HUES64 (cell line): ENCODE measurements around the gene GTF2IRD2.
"Not testable (repeated sequence)": the region's sequence is repeated elsewhere in the genome, so short reads cannot be mapped to it uniquely, and the experiment has no call there.

Experiments used
- H3K27ac ChIP-seq: 2 replicates; pipeline ENCODE4 v1.7.0; 2013; ENCODE audit warnings: low read depth, low read length, inconsistent platforms
- H3K27me3 ChIP-seq: 2 replicates; pipeline ENCODE4 v1.6.1; 2013; ENCODE audit warnings: mild to moderate bottlenecking, low read length; ENCODE audit not compliant: insufficient read depth
- H3K36me3 ChIP-seq: 2 replicates; pipeline ENCODE4 v1.6.1; 2013; ENCODE audit warnings: mild to moderate bottlenecking, low read length; ENCODE audit not compliant: insufficient read depth
- H3K4me1 ChIP-seq: 2 replicates; pipeline ENCODE4 v1.6.1; 2013; ENCODE audit warnings: mild to moderate bottlenecking, low read length, moderate library complexity; ENCODE audit not compliant: insufficient read depth
- H3K4me3 ChIP-seq: 2 replicates; pipeline ENCODE4 v1.5.1; 2013; ENCODE audit warnings: mild to moderate bottlenecking, low read length, moderate library complexity
- H3K9ac ChIP-seq: 2 replicates; pipeline ENCODE4 v1.6.1; 2013; ENCODE audit warnings: mild to moderate bottlenecking, low read depth, low read length
- H3K9me3 ChIP-seq: 2 replicates; pipeline ENCODE4 v1.6.1; 2013; ENCODE audit warnings: low read depth, low read length; ENCODE audit not compliant: insufficient read depth
- WGBS: fragments of 150-250, 120-280 bp; methylation state at CpG from one replicate; pipeline ENCODE4 v1.1.7; 2013; ENCODE audit warnings: missing lambda C conversion rate; 5-methylcytosine and 5-hydroxymethylcytosine counted together

Gene GTF2IRD2

GRCh38 chr7:74779053-74779452, 72.4 kb downstream of the GTF2IRD2 start:
- not testable (repeated sequence) for H3K4me3 ChIP-seq, H3K27ac ChIP-seq, H3K36me3 ChIP-seq, H3K9me3 ChIP-seq, H3K4me1 ChIP-seq, H3K27me3 ChIP-seq, H3K9ac ChIP-seq
- WGBS, result 89% methylated on average over 4 of the region's 17 CpGs

GRCh38 chr7:74775111-74775510, 76.3 kb downstream of the GTF2IRD2 start:
- H3K9me3 ChIP-seq, H3K27me3 ChIP-seq, H3K36me3 ChIP-seq, H3K9ac ChIP-seq, H3K4me1 ChIP-seq, H3K4me3 ChIP-seq, H3K27ac ChIP-seq: not testable (repeated sequence)
- WGBS, result no CpG with 5 or more reads among the region's 6 CpGs

- not testable (repeated sequence) for H3K9me3 ChIP-seq, H3K36me3 ChIP-seq, H3K4me3 ChIP-seq, H3K27me3 ChIP-seq, H3K27ac ChIP-seq, H3K9ac ChIP-seq, H3K4me1 ChIP-seq
- no CpG with 5 or more reads among the region's 21 CpGs for WGBS
These were observed 77.3 kb downstream of the GTF2IRD2 start, which contains the start of gene NCF1 for GRCh38 chr7:74773760-74774750. NCF1 (plus strand) TSS chr7:74774011; CDS start chr7:74774032, 21 bp downstream.

- H3K9me3 ChIP-seq, H3K4me3 ChIP-seq, H3K36me3 ChIP-seq, H3K27me3 ChIP-seq, H3K27ac ChIP-seq, H3K9ac ChIP-seq, H3K4me1 ChIP-seq: not testable (repeated sequence)
- 94% methylated on average over 6 of the region's 6 CpGs for WGBS
These were observed 79.3 kb downstream of the GTF2IRD2 start for GRCh38 chr7:74772093-74772492.

- not testable (repeated sequence) for H3K4me3 ChIP-seq, H3K9me3 ChIP-seq, H3K36me3 ChIP-seq, H3K9ac ChIP-seq, H3K27ac ChIP-seq, H3K27me3 ChIP-seq, H3K4me1 ChIP-seq
- WGBS, result 89% methylated on average over 4 of the region's 7 CpGs
These were observed 81.3 kb downstream of the GTF2IRD2 start for GRCh38 chr7:74770062-74770461.

GRCh38 chr7:74766991-74767390, 84.4 kb downstream of the GTF2IRD2 start:
- not testable (repeated sequence) for H3K4me3 ChIP-seq, H3K27ac ChIP-seq, H3K9me3 ChIP-seq, H3K4me1 ChIP-seq, H3K9ac ChIP-seq, H3K36me3 ChIP-seq, H3K27me3 ChIP-seq
- 92% methylated on average over 7 of the region's 10 CpGs for WGBS

- not testable (repeated sequence) for H3K4me3 ChIP-seq, H3K4me1 ChIP-seq, H3K9ac ChIP-seq, H3K9me3 ChIP-seq, H3K36me3 ChIP-seq, H3K27me3 ChIP-seq, H3K27ac ChIP-seq
- WGBS, result no CpG with 5 or more reads among the region's 7 CpGs
These were observed 84.9 kb downstream of the GTF2IRD2 start for GRCh38 chr7:74766509-74766908.

GRCh38 chr7:74765205-74765918, 86.0 kb downstream of the GTF2IRD2 start:
- H3K27me3 ChIP-seq, H3K9me3 ChIP-seq, H3K4me3 ChIP-seq, H3K36me3 ChIP-seq, H3K9ac ChIP-seq, H3K27ac ChIP-seq, H3K4me1 ChIP-seq: not testable (repeated sequence)
- WGBS, result no CpG with 5 or more reads among the region's 17 CpGs

GRCh38 chr7:74758982-74759381, 92.4 kb downstream of the GTF2IRD2 start:
- not testable (repeated sequence) for H3K4me3 ChIP-seq, H3K4me1 ChIP-seq, H3K27ac ChIP-seq, H3K27me3 ChIP-seq, H3K36me3 ChIP-seq, H3K9me3 ChIP-seq, H3K9ac ChIP-seq
- no CpG with 5 or more reads among the region's 3 CpGs for WGBS

- not testable (repeated sequence) for H3K4me3 ChIP-seq, H3K36me3 ChIP-seq, H3K4me1 ChIP-seq, H3K27me3 ChIP-seq, H3K27ac ChIP-seq, H3K9ac ChIP-seq, H3K9me3 ChIP-seq
- no CpG with 5 or more reads among the region's 7 CpGs for WGBS
These were observed 93.1 kb downstream of the GTF2IRD2 start for GRCh38 chr7:74758268-74758667.

GRCh38 chr7:74756673-74757072, 94.7 kb downstream of the GTF2IRD2 start:
- WGBS, result no CpG with 5 or more reads among the region's 5 CpGs
- not testable (repeated sequence) for H3K27me3 ChIP-seq, H3K9me3 ChIP-seq, H3K4me1 ChIP-seq, H3K36me3 ChIP-seq, H3K9ac ChIP-seq, H3K4me3 ChIP-seq, H3K27ac ChIP-seq
